Stimulated activated CD4-positive, alpha-beta T cell treated with anti-CD3 and anti-CD28 coated beads, Interleukin-12 subunit alpha, Interleukin-12 subunit beta, amount 100 ng/mL, for 4 hours (primary cell): ENCODE measurements around the gene AMOTL1.
A peak's percentile ranks its signal among the peaks of the same experiment; 100 is the strongest.

Source experiments
- DNase-seq: peaks from one replicate; pipeline ENCODE4 v3.0.0-alpha.2; 2020

Gene AMOTL1, protein sequence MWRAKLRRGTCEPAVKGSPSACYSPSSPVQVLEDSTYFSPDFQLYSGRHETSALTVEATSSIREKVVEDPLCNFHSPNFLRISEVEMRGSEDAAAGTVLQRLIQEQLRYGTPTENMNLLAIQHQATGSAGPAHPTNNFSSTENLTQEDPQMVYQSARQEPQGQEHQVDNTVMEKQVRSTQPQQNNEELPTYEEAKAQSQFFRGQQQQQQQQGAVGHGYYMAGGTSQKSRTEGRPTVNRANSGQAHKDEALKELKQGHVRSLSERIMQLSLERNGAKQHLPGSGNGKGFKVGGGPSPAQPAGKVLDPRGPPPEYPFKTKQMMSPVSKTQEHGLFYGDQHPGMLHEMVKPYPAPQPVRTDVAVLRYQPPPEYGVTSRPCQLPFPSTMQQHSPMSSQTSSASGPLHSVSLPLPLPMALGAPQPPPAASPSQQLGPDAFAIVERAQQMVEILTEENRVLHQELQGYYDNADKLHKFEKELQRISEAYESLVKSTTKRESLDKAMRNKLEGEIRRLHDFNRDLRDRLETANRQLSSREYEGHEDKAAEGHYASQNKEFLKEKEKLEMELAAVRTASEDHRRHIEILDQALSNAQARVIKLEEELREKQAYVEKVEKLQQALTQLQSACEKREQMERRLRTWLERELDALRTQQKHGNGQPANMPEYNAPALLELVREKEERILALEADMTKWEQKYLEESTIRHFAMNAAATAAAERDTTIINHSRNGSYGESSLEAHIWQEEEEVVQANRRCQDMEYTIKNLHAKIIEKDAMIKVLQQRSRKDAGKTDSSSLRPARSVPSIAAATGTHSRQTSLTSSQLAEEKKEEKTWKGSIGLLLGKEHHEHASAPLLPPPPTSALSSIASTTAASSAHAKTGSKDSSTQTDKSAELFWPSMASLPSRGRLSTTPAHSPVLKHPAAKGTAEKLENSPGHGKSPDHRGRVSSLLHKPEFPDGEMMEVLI

DNA sequence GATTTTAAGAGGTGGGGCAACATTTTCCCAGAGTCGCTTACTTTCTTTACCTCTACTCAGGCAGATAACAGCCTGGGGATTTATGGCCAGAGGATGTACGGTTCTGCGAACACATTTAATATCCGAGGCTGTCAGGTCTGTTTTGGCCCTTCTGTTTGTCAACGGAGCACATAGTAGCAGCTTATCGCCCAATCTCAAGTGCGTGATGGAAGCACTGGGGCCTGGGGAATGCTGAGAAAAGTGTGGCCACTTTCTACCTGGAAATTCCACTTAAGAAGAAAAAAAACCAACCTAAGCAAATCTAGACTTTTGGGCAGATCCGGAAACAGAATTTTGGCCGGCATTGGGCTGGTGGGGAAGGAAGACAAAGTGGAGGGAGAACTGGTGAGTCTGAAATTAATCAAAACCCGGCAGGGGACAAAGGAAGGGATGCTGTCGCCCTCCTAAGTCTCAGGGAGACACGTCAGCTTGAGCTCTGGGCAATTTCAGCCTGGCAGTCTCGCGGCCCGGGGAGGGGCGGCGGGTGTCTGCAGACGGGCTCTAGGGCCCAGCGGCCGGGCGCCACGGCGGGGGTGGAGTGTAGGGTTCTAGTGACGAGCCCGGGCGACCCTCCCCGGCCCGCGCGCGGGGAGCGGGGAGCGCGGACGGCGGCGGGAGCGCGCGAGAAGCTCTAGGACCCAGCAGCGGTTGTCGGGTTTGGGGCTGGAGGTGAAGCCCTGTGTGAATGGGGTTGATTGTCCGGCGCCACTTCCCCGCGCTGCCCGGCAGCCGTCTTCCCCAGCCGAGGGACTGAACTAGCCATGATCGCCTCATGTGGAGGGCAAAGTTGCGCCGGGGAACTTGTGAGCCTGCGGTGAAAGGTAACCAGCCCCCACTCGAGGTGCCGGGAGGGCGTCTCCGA lies at the start of gene AMOTL1:
AMOTL1 (plus strand) TSS at position 656 of the 901 bp plus-strand sequence; CDS start at position 812, 156 bp downstream.
- DNase-seq, result peak; percentile 5

DNA sequence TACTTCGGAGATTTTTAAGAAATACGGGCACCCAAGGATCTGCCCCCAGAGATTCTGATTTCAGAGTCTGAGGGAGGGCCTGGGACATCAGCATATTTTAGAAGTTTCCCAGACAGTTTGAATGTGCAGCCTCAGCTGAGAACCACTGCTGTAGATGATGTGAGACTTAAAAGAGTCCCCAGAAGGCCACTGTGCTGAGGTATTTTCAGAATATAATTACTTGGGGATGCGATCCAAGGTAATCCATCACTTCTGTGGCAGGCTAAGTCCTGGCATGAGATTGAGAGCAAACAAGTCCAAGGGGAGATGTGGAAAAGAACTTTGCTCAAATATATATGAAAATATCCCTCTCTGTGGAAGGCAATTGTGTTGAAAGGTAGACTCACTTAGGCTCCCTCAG lies 48.3 kb upstream of the AMOTL1 start:
- no peak for DNase-seq

DNA sequence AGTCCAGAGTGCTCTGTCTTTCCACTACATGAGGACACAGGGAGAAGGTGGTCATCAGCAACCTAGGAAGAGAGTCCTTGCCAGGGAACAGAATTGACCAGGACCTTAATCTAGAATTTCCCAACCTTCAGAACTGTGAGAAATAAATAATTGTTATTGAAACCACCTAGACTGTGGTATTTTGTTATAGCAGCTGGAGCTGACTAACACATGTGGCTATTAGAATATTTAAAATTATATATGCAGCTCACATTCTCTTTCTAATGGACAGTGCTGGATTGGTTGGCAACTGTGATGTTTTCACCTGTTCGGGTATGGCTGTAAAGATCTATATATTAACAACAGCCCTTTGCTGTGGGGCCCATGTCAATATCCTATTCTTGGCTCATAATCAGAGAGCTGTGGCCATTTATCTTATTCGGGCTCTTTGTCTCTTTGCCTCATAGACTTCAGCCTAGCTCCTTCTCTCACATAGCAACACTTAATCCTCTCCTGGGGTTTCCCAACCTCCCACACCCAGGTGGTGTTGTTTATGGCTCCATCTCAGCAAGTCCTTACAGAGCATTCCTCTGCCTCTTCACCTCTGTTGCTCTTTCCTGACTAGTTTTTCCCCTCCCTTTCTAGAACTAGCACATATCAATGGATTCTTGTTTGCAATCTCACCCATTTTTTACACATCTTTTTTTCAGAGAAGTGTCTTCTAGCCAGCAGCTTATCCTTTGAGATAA lies 46.4 kb upstream of the AMOTL1 start:
- no peak for DNase-seq

DNA sequence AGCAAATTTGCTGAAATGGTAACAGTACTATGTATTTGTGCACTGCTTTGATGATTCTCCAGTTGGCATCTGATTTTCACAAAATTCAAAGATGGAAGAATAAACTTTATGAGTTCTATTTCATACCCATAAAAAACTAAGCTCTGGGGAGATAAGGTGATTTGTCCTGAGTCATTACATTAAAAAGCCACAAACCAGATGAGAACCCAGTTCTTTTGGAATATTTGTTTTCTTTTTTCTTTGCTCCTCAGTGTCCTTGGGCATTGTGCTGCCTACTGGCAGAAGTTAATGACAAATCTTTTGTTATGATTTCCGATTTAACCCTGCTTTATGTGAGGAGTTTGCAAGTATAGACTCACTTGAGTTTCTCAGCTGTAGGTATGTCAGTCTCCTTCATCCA lies 45.4 kb upstream of the AMOTL1 start:
- DNase-seq, result no peak

DNA sequence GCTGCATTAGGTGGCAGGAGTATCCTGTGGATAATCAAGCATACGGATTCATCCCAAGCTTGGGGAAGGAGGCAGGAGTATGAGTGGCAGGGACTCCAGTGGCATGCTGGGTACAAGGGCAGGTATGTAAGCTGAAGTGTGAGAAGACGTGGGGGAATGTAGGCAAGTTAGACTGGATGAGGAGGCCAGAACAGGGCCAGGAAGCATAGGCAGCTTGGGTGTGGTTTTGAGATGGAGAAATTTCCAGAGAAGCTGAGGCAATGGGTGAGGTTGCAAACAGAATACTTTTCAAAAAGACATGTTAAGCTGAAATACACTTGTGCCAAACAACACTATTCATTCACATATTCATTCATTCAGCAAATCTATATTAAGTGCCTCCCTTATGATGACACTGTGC lies 43.1 kb upstream of the AMOTL1 start:
- DNase-seq, result no peak

DNA sequence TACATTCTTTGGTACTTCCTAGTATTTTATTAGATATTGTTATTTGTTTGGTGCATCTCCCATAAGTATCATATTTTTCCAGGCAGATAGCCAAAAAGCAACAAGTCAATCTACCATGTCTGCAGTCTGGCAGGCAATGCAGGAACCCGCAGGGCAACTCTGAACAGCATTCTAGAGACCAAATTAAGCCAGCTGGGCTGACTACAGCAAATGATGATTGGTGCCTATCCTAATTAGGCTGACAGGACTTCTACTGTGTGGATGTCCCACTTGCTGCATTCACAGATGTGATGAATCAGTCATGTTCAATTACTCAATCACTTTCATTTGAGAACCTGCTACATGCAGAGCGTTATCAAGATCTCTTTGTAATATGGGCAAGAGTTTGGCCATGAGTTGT lies 40.3 kb upstream of the AMOTL1 start:
- DNase-seq, result no peak

DNA sequence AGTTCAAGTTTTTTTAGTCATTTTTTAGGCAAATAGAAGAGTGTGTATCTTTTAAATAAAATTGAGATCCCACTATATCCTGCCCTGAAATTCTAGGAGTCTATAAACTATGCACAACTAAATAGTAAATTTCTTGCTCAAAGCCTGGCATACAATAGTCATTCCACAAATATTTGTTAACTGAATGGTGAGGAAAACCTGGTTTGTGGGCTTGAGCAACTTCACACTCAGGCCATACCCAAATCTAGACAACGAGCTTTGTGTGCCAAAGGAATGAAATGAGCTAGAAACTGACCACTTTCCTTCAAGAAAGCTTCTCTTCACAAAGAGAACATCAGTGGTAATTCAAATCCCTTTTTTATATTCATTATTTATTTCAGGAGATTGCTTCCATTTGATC lies 39.6 kb upstream of the AMOTL1 start:
- no peak for DNase-seq

DNA sequence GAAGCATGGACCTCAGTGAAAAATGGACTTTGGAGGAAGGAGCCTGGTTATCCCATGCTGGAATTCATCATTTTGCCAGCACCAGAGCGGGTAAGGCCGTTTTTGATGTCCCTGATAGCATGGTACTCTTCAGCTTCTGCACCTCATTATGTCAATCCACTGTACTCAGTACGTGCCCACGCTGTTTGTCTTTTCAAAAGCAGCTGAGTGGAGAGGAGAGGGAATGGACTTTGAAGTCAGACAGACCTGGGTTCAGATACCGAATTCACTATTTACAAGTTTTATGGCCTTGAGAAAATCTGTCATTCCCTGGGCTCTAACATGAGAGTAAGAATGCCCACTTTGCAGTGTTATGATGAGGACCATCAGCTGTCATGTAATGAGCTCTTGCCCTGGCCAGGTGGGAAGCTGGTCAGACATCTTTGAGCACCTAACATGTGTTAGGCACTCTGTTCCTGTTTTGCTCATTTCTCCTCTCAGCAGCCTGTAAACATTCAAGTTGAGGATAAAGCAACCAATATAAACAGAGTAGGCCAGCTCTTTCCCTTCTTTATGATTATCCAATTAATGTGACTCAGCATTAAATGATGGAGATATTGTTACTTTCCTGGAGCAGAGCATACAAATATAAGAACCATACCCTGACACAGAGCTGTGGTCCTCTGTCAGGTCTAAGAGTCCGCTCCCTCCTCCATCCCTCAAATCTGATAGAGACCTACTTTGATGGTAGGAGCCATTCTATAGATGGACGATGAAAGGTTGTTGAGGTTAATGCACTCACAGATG lies 39.0 kb upstream of the AMOTL1 start:
- DNase-seq, result no peak

DNA sequence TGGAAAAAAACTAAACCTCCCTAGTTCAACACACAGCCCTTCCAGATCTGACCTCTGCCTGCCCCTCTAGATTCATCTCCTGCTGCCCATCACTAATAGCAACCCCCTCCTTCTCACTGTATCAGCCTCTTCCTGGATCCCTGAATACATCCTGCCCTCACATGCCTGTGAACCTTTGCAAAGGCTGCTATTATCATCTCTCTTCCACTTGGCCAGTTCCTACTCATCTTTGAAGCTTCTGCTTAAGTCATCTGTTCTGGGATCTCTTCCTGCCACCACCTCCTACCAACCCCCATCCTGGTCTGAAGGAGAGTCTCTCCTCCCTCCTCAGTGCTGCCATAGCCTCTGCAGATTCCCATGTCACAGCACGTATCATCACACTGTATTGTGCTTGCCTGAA lies 38.0 kb upstream of the AMOTL1 start:
- DNase-seq, result no peak

DNA sequence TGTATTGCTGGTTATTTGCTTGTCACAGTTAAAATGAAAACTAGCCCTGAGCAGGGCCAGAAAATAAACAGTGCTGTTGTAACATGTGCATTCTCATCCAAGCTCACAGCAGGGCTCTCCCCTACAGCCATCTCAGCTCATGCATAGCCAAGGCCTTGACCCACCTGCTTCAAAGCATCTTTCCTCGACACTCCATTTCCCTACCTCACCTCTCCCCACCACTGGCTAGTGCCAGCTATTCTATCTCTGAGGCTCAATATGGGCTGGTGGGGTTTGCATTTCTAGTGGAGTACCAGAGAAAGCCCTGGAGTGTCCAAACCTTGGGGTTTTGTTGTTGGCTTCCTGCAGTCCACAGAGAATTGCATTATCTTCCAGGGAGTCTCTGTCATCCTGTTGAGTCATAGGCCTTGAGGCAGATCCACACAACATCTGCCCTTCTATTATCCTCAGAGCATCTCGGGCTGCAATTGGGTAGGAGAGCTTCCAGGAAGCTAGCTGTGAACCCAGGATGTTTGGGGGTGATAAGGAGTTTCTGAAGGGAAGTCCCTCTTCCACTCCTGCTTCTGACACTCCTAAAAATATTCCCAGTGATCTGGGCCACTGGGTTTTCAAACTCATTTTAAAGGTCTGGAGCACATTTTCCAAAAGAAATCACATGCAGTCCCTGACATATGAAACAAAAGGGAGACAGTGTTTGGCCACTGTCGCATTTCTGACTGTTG lies 36.1 kb upstream of the AMOTL1 start:
- DNase-seq, result no peak

DNA sequence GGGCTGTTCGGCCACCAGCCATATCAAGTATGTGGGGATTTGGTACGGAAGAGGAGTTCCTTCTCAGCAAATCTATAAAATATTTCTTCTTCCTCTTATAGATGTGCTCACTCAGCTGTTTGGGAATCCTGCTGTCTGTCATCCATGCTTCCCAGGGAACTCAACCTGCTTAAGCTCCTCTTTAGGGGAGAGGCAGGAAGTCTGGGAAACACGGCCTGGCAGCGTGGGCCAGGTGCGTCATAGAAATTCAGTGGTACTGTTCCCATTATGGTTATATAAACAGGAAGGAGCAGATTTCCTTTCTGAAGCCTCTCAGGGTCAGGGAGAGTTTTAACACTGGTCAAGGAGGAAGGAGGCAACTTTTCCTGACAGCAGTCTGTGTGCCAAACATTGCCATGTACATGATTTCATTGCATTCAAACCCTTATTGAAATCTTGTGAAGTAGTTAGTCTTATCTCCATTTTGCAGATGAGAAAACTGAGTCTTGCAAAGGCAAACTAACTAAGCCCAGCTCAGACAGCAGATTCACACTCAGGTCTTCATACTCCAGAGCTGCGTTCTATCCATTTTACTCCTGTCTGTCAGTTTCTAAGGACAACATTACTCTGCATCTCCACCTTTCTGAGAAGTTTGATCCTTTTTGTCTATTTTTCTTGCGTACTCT lies 35.4 kb upstream of the AMOTL1 start:
- DNase-seq, result no peak

DNA sequence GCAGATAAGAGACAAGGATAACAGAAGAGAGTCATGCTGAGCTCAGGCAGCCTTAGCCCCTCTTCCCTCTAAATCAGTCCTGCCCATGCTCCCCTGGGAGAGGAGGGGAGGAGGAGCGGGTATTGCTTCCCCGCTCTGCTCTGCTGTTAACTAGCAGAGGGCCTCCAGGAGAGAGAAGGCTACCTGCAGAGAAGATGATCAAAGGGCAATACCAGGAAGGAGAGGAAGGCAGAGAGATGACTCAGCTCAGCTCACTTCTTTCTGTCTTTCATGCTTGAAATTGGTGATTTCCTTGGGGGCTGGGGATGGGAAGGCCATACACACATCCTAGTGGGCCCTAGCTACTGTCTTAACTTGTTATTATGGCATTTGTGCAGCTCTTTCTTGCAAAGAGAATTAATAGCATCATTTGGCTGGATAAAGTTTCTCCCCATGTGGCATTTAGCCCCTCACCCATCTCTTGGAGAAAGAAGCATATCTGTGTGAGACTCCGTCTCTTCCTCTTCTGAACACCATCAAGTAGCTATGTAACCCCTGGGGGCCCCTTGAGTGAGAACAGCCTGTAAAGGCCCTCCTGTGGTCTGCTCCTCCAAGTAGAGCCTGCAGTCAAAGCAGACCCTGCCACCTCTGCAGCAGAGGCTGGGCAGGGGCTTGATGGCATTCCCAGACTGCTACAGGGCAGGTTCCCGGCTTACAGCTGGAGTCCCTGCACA lies 33.4 kb upstream of the AMOTL1 start:
- no peak for DNase-seq

DNA sequence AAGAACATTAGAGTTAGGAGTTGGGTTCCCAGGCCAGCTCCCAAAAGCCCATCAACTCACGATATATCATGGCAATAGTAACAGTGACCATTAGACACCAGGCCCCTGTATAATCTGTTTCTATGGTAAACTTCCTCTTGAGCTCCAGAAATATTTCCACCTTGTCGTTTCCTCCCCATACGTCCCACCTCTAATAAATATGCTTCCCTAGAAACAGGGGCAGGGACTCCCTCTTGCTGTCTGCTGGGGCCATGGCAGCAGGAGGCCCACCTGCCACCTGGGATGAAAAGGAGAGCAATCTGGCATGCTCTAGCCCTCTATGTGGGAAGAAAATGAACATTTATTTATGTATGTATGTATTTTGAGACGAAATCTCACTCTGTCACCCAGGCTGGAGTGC lies 32.2 kb upstream of the AMOTL1 start:
- no peak for DNase-seq

DNA sequence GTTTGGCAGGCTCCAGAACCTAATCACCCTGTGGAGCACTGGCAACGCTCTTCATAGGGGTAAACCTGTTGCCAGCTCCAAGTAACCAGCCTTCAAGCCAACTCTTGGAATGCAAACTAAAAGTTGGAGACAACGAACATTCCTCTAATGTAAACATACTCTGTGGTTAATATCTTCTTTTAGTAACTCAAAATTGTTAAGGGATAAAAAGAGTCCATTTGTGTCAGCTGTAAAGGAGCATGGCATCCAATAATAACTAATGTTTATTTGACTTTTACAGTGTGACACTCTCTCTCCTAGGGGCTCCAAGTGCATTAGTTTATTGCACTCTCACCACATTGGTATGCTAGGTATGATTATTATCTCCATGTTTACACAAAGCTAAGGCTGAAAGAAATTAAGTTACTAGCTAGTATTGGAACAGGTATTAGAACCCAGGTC lies 31.0 kb upstream of the AMOTL1 start:
- DNase-seq, result no peak

DNA sequence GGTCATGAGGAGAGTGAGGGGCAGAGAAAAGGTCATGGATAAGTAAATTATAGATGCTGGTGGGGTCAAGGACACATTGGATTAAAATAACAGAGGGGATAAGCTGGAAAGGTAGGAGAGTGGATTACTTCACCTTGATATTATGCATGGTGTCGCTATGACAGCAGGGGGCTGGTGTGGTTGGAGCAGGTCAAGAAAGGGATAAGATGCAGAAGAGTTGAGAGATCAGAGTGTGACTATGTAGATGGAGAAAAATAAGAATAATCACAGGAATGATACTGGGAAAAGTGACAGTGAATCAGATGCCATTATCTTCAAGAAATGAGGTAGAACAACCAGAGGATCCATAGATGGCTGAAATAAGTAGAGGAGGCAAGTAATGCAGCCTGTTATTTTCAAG lies 29.4 kb upstream of the AMOTL1 start:
- DNase-seq, result no peak

DNA sequence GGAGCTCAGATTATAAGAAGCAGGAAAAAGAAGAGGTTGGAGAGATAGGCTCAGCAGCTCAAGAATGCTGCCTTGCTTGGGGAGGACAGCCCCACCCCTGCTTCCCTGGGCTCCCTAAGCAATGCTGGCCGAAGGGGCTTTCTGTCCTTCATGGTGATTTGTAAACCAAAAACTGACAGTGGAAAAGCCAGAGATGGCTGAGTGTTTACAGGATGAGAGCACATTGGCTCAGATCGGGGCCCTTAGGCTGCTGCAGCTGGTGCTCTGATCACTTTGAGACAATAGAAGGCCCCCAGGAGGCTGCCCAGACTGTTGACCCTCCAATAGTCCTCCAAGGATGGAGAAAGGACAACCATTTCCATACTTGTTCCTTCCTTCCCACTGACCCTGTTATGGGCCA lies 28.8 kb upstream of the AMOTL1 start:
- no peak for DNase-seq

DNA sequence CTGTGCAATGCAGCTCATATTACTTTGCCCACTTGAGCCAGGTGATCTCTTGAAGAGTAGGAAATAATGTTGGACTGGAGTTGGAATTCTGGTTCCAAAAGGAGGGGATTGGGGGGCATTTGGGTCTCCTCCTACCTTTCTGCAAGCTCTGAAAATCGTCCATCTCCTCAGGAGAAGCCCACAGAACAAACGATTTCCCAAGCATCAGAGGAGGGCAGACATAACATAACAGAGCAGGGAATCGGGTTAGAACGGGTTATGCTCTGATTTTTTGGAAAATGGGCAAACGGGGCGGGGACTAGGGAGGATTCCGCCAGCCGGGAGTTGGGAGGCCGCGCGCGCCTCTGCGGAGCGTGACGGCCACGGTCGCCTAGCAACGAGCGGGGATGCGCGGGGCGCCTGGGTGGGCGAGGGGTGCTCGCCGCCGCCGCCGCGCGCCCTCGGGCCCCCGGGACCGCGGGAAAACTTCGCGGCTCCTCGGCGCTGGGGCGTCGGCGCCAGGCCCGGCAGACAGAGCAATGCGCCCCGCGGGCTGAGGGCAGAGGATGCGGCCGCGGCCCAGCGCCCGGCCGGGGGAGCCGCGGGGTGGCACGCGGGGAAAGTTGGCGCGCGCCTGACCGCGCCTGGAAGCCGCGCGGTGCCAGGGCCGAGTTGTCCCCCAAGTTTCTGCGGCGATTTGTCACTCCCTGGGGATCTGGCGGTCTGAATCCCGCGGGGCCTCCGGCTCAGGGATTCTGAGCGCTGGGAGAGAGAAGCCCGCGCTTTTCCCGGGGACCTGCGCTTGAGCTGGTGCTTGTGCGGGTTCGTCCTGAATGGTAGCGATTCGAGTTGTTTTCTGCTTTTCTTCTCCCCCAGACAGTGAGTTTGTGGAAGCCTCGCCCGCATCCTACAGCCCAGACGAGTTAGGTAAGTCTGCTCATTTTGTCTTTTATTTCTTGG lies 27.8 kb upstream of the AMOTL1 start:
- DNase-seq, result no peak

DNA sequence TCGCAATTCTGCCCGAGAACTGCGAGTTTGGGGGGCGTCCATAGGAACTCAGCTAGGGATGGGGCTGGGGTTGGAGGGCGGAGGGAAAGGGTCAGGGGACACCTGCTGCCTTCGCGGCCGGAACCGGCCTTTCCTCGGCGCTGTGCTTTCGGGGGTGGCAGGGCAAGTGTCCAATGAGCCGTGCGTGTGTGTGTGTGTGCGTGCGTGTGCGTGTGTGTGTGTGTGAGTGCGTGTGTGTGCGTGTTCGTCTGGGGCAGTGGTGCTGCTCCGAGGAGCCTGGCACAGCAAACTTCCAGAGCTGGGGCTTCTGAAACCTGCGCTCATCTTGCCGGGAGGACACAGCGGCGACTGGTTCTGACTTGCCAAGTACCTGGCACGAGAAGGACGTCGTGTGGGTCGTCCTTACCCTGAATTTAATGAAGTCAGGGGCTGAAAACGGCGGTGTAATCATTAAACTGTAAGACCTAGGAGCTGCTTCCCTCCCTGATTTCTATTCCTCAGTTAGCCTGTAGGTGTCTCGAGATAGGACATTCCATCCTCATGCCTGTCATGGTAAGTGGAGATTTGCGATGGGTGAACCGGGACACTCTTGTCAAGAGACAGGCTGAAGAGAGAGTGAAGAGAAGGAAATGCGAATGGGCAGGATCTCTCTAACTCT lies 27.0 kb upstream of the AMOTL1 start:
- DNase-seq, result no peak
